Suprapubic skin (tissue), 4 donors: ENCODE results near the gene LIPH.

Experiments
- CTCF ChIP-seq, 2 donors: fragments of 200-600 bp in 1 of 2; fragments of 450-650 bp in 1 of 2; sonication (generic) in 1 of 2; IDR thresholded peaks; one replicate each; pipeline ENCODE4 v1.5.1; 2016 to 2019; ENCODE audit warnings: antibody characterized with exemption in 2 of 2, mild to moderate bottlenecking in 1 of 2, moderate library complexity in 1 of 2
- EP300 ChIP-seq: sonication (generic); formaldehyde crosslinking; IDR thresholded peaks from one replicate; pipeline ENCODE4 v1.6.1; 2017; ENCODE audit warnings: antibody characterized with exemption
- POLR2A ChIP-seq, 2 donors: fragments of 450-650 bp; IDR thresholded peaks; one replicate each; pipeline ENCODE4 v1.6.1; 2017; ENCODE audit warnings: antibody characterized with exemption in 2 of 2, mild to moderate bottlenecking in 2 of 2, moderate library complexity in 2 of 2
- POLR2AphosphoS5 ChIP-seq, 3 donors: sonication (generic); formaldehyde crosslinking; IDR thresholded peaks; one replicate each; pipeline ENCODE4 v1.6.1; 2017; ENCODE audit warnings: antibody characterized with exemption in 3 of 3

- TF ChIP-seq POLR2A (IDR thresholded peaks at IDR 0.05) (no peak), CTCF (IDR thresholded peaks at IDR 0.05) (no peak), POLR2AphosphoS5 (IDR thresholded peaks at IDR 0.05) (no peak), EP300 (no peak)
These were observed at the start of gene LIPH for GRCh38 chr3:185552358-185552877.
